DMS114 treated with DMSO at 0.1 percent for 48 hours (cell line): ENCODE measurements around the gene TMEM30A.

ENCODE experiments used
- DNase-seq: peaks from one replicate; lab custom pipeline; 2025; ENCODE audit not compliant: unreplicated experiment; lab: John Stamatoyannopoulos, UW

Gene TMEM30A

GRCh38 chr6:75220357-75220756, 64.2 kb downstream of the TMEM30A start:
- no peak for DNase-seq

GRCh38 chr6:75219263-75219662, 65.3 kb downstream of the TMEM30A start:
- no peak for DNase-seq

- DNase-seq, result no peak
Measured at GRCh38 chr6:75217193-75217592, 67.4 kb downstream of the TMEM30A start.

- no peak for DNase-seq
Measured at GRCh38 chr6:75215291-75215690, 69.3 kb downstream of the TMEM30A start.

GRCh38 chr6:75213732-75214131, 70.9 kb downstream of the TMEM30A start:
- DNase-seq, result no peak

- no peak for DNase-seq
Measured at GRCh38 chr6:75213112-75213511, 71.5 kb downstream of the TMEM30A start.

- no peak for DNase-seq
Measured at GRCh38 chr6:75211920-75212590, 72.5 kb downstream of the TMEM30A start.

GRCh38 chr6:75210885-75211739, 73.5 kb downstream of the TMEM30A start:
- peak; percentile 49 for DNase-seq

GRCh38 chr6:75209184-75209723, 75.3 kb downstream of the TMEM30A start:
- DNase-seq, result no peak

GRCh38 chr6:75208298-75209183, 76.1 kb downstream of the TMEM30A start:
- peak; percentile 37 for DNase-seq

- no peak for DNase-seq
Measured at GRCh38 chr6:75206576-75207342, 77.8 kb downstream of the TMEM30A start.

GRCh38 chr6:75205776-75206575, 78.6 kb downstream of the TMEM30A start, which contains the start of gene COL12A1:
TSS of gene COL12A1 (minus strand) at chr6:75206053. CDS start at chr6:75202792, 3,261 bp downstream.
- no peak for DNase-seq

GRCh38 chr6:75204959-75205775, 79.4 kb downstream of the TMEM30A start:
- peak; percentile 10 for DNase-seq

- peak; percentile 65 for DNase-seq
Measured at GRCh38 chr6:75204217-75204958, 80.2 kb downstream of the TMEM30A start.

- DNase-seq, result no peak
Measured at GRCh38 chr6:75203721-75204120, 80.9 kb downstream of the TMEM30A start.
